MCF 10A (cell line): ENCODE measurements around the gene CCDC81. TPM values are rescaled to one million over a fixed set of nuclear protein-coding genes. Genes with fewer than 3 reads are reported as not detected.

ENCODE experiments used
- BruUV-seq: library from RNA; stranded (reverse); fragments of 400-500 nt; replicated peaks from 2 replicates; lab custom pipeline; 2021; lab: Mats Ljungman, UMichigan
- CTCF ChIA-PET: fragments of 300-600 bp; sonication (Branson Sonifier 250); formaldehyde crosslinking; extraction: SDS; loops from one replicate; lab custom pipeline; 2021; ENCODE audit warnings: antibody characterized with exemption, inconsistent platforms; lab: Yijun Ruan, JAX
- POLR2A ChIA-PET: fragments of 300-600, 350-650 bp; sonication (Branson Sonifier 250); formaldehyde crosslinking; extraction: SDS; loops from one replicate; lab custom pipeline; 2020; ENCODE audit warnings: antibody characterized with exemption, inconsistent platforms; lab: Yijun Ruan, JAX
- DNase-seq: peaks from one replicate; pipeline ENCODE4 v3.0.0-alpha.2; 2018; ENCODE audit not compliant: unreplicated experiment
- H3K27ac Mint-ChIP-seq: one replicate; pipeline ENCODE4 v1.8.0; 2022; ENCODE audit warnings: mild to moderate bottlenecking, low read depth, mixed read lengths; ENCODE audit not compliant: unreplicated experiment
- H3K27me3 Mint-ChIP-seq: one replicate; pipeline ENCODE4 v1.8.0; 2022; ENCODE audit warnings: mixed read lengths; ENCODE audit not compliant: insufficient read depth, unreplicated experiment
- H3K36me3 Mint-ChIP-seq: one replicate; pipeline ENCODE4 v1.8.0; 2022; ENCODE audit warnings: mild to moderate bottlenecking, moderate library complexity, mixed read lengths; ENCODE audit not compliant: insufficient read depth, unreplicated experiment
- H3K4me1 Mint-ChIP-seq: one replicate; pipeline ENCODE4 v1.8.0; 2022; ENCODE audit warnings: mixed read lengths; ENCODE audit not compliant: insufficient read depth, unreplicated experiment
- H3K4me3 Mint-ChIP-seq: one replicate; pipeline ENCODE4 v1.8.0; 2022; ENCODE audit warnings: mild to moderate bottlenecking, moderate library complexity, mixed read lengths; ENCODE audit not compliant: unreplicated experiment
- H3K9me3 Mint-ChIP-seq: one replicate; pipeline ENCODE4 v1.8.0; 2022; ENCODE audit warnings: mixed read lengths; ENCODE audit not compliant: unreplicated experiment
- CTCF ChIP-seq: fragments of 200-600 bp; IDR thresholded peaks from one replicate; pipeline ENCODE4 v1.8.0; 2022; ENCODE audit warnings: antibody characterized with exemption, mild to moderate bottlenecking; ENCODE audit not compliant: unreplicated experiment
- intact Hi-C: fragments of 100-400 bp; cut with micrococcal nuclease; formaldehyde crosslinking; loops from 2 replicates; pipeline ENCODE4 v1.14.1; 2022
- total RNA-seq: library from RNA; stranded (reverse); gene quantifications from 2 replicates; pipeline ENCODE4 v1.2.3, GENCODE V29; 2022

CCDC81 gene
- total RNA-seq, 1 experiment from 2014 or later, result 1.7 TPM

GRCh38 chr11:86372586-86372985 lies 2.1 kb upstream of the CCDC81 start:
- POLR2A ChIA-PET, result interaction anchor here (1.3 to 2.0 kb wide), 2 partner anchors 9 to 14 kb away, joined by 5 read pairs; no protein-coding TSS in a partner anchor
- intact Hi-C loops, result no loop called here

GRCh38 chr11:86374069-86374468 lies 618 bp upstream of the CCDC81 start:
- peaks cover 14% of the 10 kb centered on the region for H3K4me1 Mint-ChIP-seq
- H3K27me3 Mint-ChIP-seq, result no peaks in the 10 kb centered on the region
- peaks cover 6% of the 10 kb centered on the region for H3K9me3 Mint-ChIP-seq
- no peak overlapping the region for H3K27ac Mint-ChIP-seq
- ChIA-PET POLR2A (no interaction called here), CTCF (interaction anchor here (0.7 to 2.9 kb wide), 2 partner anchors 13 to 519 kb away, joined by 3 to 20 read pairs; partner anchors contain the start of gene CCDC83)
- TF ChIP-seq CTCF, result no peak
- DNase-seq, result no peak
- intact Hi-C loops, result no loop called here
- no peak overlapping the region for H3K4me3 Mint-ChIP-seq
- H3K36me3 Mint-ChIP-seq, result no peaks in the 10 kb centered on the region
- no TSS peak for BruUV-seq

More at GRCh38 chr11:86372586-86372985, 2.1 kb upstream of the CCDC81 start:
- H3K4me1 Mint-ChIP-seq, result peaks cover 14% of the 10 kb centered on the region
- H3K27ac Mint-ChIP-seq, result no peak overlapping the region
- TF ChIP-seq CTCF, result no peak
- H3K4me3 Mint-ChIP-seq, result no peak overlapping the region
- CTCF ChIA-PET, result interaction anchor here (0.6 to 4.7 kb wide), 2 partner anchors 12 to 127 kb away, joined by 3 to 44 read pairs; no protein-coding TSS in a partner anchor
- H3K9me3 Mint-ChIP-seq, result peaks cover 6% of the 10 kb centered on the region
- BruUV-seq, result no TSS peak
- H3K36me3 Mint-ChIP-seq, result no peaks in the 10 kb centered on the region
- DNase-seq, result peak; percentile 42
- no peaks in the 10 kb centered on the region for H3K27me3 Mint-ChIP-seq

DNA sequence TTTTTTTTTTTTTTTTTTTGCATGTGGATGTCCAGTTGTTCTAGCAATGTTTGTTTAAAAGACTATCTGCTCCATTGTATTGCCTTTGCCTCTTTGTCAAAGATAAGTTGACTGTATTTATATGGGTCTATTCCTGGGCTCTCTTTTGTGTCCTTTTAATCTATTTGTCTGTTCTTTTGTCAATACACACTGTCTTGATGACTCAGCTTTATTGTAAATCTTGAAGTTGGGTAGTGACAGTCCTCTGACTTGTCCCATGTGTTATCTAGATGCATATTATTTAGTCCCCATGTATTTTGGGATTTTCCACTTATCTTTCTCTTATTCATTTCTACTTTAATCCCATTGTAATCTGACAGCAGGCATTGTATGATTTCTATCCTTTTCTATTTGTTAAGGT lies 3.3 kb downstream of the CCDC81 start:
- Mint-ChIP-seq H3K4me1 (no peaks in the 10 kb centered on the region), H3K9me3 (no peaks in the 10 kb centered on the region), H3K36me3 (no peaks in the 10 kb centered on the region), H3K4me3 (no peak overlapping the region), H3K27ac (no peak overlapping the region), H3K27me3 (no peaks in the 10 kb centered on the region)
- POLR2A ChIA-PET, result no interaction called here
- BruUV-seq, result no TSS peak
- CTCF ChIA-PET, result interaction anchor here (2.9 kb wide), 1 partner anchor 17 kb away, joined by 14 read pairs; no protein-coding TSS in a partner anchor
- intact Hi-C loops, result no loop called here
- TF ChIP-seq CTCF, result no peak
- DNase-seq, result no peak

DNA sequence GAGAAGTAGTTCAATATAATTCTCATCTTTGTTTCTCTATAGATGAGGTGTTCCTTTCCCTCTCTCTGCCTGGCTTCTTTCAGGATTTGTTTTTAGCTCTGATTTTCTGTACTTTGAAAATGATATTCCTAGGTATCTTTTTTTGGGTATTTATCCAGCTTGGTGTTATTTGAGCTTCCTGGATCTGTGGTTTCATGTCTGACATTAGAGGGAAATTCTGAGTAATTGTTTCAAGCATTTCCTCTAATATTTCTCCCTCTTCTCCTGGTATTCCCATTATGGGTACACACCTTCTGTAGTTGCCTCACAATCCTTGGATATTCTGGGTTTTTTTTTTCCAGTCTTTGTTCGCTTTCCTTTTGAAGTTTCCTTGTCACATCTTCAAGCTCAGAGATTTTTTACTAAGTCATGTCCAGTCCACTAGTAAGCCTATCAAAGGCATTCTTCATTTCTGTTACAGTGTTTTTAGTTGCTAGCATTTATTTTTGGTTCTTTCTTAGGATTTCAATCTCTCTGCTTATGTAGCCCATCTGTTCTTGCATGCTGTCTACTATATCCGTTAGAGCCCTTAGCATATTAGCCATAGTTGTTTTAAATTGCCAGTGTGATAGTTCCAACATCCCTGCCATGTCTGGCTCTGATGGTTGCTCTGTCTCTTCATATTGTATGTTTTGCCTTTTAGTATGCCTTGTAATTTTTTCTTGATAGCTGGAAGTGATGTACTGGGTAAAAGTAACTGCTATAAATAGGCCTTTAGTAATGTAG lies 5.8 kb downstream of the CCDC81 start:
- Mint-ChIP-seq H3K4me3 (no peak overlapping the region), H3K9me3 (no peaks in the 10 kb centered on the region), H3K36me3 (no peaks in the 10 kb centered on the region), H3K27ac (no peak overlapping the region), H3K4me1 (no peaks in the 10 kb centered on the region), H3K27me3 (no peaks in the 10 kb centered on the region)
- no TSS peak for BruUV-seq
- intact Hi-C loops, result no loop called here
- POLR2A ChIA-PET, result no interaction called here
- CTCF ChIA-PET, result interaction anchor here (0.6 to 2.9 kb wide), 3 partner anchors 20 to 686 kb away, joined by 3 to 14 read pairs (median 3); no protein-coding TSS in a partner anchor
- DNase-seq, result no peak
- TF ChIP-seq CTCF, result no peak
